Upper lobe of right lung (tissue), 1 donor: ENCODE data around the gene PLEKHA5. TPM values are rescaled to one million over a fixed set of nuclear protein-coding genes. Genes with fewer than 3 reads are reported as not detected.
"Not testable (repeated sequence)": the region's sequence is repeated elsewhere in the genome, so short reads cannot be mapped to it uniquely, and the experiment has no call there.

ENCODE experiments used
- ATAC-seq: fragments of 200-7000 bp; cut with Tn5 transposase; one replicate; pipeline ENCODE4 v1.9.1; 2020; ENCODE audit warnings: mild to moderate bottlenecking, moderate library complexity
- DNase-seq: peaks from one replicate; pipeline ENCODE4 v3.0.0-alpha.2; 2020
- H3K27ac ChIP-seq: fragments of 200-600 bp; one replicate; pipeline ENCODE4 v1.8.0; 2022
- H3K27me3 ChIP-seq: fragments of 200-600 bp; one replicate; pipeline ENCODE4 v1.8.0; 2022; ENCODE audit warnings: mild to moderate bottlenecking
- H3K36me3 ChIP-seq: fragments of 200-600 bp; one replicate; pipeline ENCODE4 v1.8.0; 2022
- H3K4me1 ChIP-seq: fragments of 200-600 bp; one replicate; pipeline ENCODE4 v1.8.0; 2022
- H3K4me3 ChIP-seq: fragments of 200-600 bp; one replicate; pipeline ENCODE4 v1.8.0; 2022; ENCODE audit warnings: mild to moderate bottlenecking
- H3K9me3 ChIP-seq: fragments of 200-600 bp; one replicate; pipeline ENCODE4 v1.8.0; 2022
- CTCF ChIP-seq: fragments of 200-600 bp; IDR thresholded peaks from one replicate; pipeline ENCODE4 v1.8.0; 2022; ENCODE audit warnings: antibody characterized with exemption
- intact Hi-C: fragments of 100-400 bp; cut with DNase I; formaldehyde crosslinking; loops from one replicate; pipeline ENCODE4 v1.11.0; 2022
- total RNA-seq: library from RNA; stranded (reverse); fragmentation: NEBNext Ultra II Directional; extraction: Animal tissue kit (Norgen Biotek cat#: 25700); gene quantifications from one replicate; pipeline ENCODE4 v1.2.1, GENCODE V29; 2021
- donor health status: DM: no; HTN: yes; CAD: no; lungs with severe emphysema.

Gene PLEKHA5
- total RNA-seq, 1 donor from 2014 or later, result 30.2 TPM

- Histone ChIP-seq H3K4me1 (no peaks in the 10 kb centered on the region), H3K27ac (no peak overlapping the region), H3K36me3 (no peaks in the 10 kb centered on the region), H3K9me3 (no peaks in the 10 kb centered on the region), H3K4me3 (no peak overlapping the region), H3K27me3 (no peaks in the 10 kb centered on the region)
- TF ChIP-seq CTCF, result no peak
- DNase-seq (no peak), ATAC-seq (no peak)
- intact Hi-C loops, result no loop called here
Measured at GRCh38 chr12:19390051-19390598, 260.6 kb downstream of the PLEKHA5 start.

- ATAC-seq, H3K36me3 ChIP-seq, DNase-seq, H3K4me1 ChIP-seq, intact Hi-C loops, H3K27ac ChIP-seq, H3K9me3 ChIP-seq, H3K27me3 ChIP-seq, H3K4me3 ChIP-seq: not testable (repeated sequence)
Measured at GRCh38 chr12:19392644-19393043, 263.1 kb downstream of the PLEKHA5 start.

GRCh38 chr12:19394385-19394784, 264.9 kb downstream of the PLEKHA5 start:
- Histone ChIP-seq H3K27me3 (no peaks in the 10 kb centered on the region), H3K4me1 (no peaks in the 10 kb centered on the region), H3K9me3 (no peaks in the 10 kb centered on the region), H3K36me3 (no peaks in the 10 kb centered on the region), H3K27ac (no peak overlapping the region), H3K4me3 (no peak overlapping the region)
- intact Hi-C loops, result no loop called here
- no peak for TF ChIP-seq CTCF
- DNase-seq, result no peak
- ATAC-seq, result no peak

- TF ChIP-seq CTCF, result no peak
- ATAC-seq (no peak), DNase-seq (no peak)
- no peak overlapping the region for H3K27ac ChIP-seq
- no peaks in the 10 kb centered on the region for H3K27me3 ChIP-seq
- H3K4me3 ChIP-seq, result no peak overlapping the region
- H3K4me1 ChIP-seq, result no peaks in the 10 kb centered on the region
- no peaks in the 10 kb centered on the region for H3K9me3 ChIP-seq
- H3K36me3 ChIP-seq, result no peaks in the 10 kb centered on the region
- intact Hi-C loops, result no loop called here
Measured at GRCh38 chr12:19397534-19397933, 268.0 kb downstream of the PLEKHA5 start.

GRCh38 chr12:19398376-19399363, 269.1 kb downstream of the PLEKHA5 start:
- no peak overlapping the region for H3K4me3 ChIP-seq
- H3K4me1 ChIP-seq, result no peaks in the 10 kb centered on the region
- intact Hi-C loops, result no loop called here
- H3K27me3 ChIP-seq, result no peaks in the 10 kb centered on the region
- ATAC-seq (no peak), DNase-seq (no peak)
- no peaks in the 10 kb centered on the region for H3K9me3 ChIP-seq
- no peaks in the 10 kb centered on the region for H3K36me3 ChIP-seq
- no peak overlapping the region for H3K27ac ChIP-seq
- no peak for TF ChIP-seq CTCF

- H3K9me3 ChIP-seq, intact Hi-C loops, ATAC-seq, H3K36me3 ChIP-seq, DNase-seq, H3K4me3 ChIP-seq, H3K4me1 ChIP-seq, H3K27ac ChIP-seq, H3K27me3 ChIP-seq: not testable (repeated sequence)
Measured at GRCh38 chr12:19400649-19401285, 271.2 kb downstream of the PLEKHA5 start.
